SK-N-SH treated with all-trans-retinoic acid at 6 μM for 48 hours (cell line): ENCODE measurements around the gene SMAP2.

Source experiments
- ATAC-seq: fragments of 200-7000 bp; cut with Tn5 transposase; 3 replicates; pipeline ENCODE4 v1.9.1; 2020; ENCODE audit warnings: mild to moderate bottlenecking, moderate library complexity
- ARNTL ChIP-seq: fragments of 450-650 bp; formaldehyde crosslinking; IDR thresholded peaks from 2 replicates; pipeline ENCODE4 v1.5.0; 2020; ENCODE audit warnings: low read depth, mild to moderate bottlenecking, moderate library complexity, borderline replicate concordance
- BACH2 ChIP-seq: fragments of 250-450 bp; sonication (Bioruptor Pico); IDR thresholded peaks from 2 replicates; pipeline ENCODE4 v1.9.0; 2021; ENCODE audit warnings: mild to moderate bottlenecking, borderline replicate concordance
- CREB5 ChIP-seq: fragments of 250-450 bp; sonication (Bioruptor Pico); IDR thresholded peaks from 2 replicates; pipeline ENCODE4 v1.5.1; 2020; ENCODE audit warnings: low read depth, mild to moderate bottlenecking, moderate library complexity
- CSDC2 ChIP-seq: fragments of 250-450 bp; sonication (Bioruptor Pico); IDR thresholded peaks from 2 replicates; pipeline ENCODE4 v1.5.0; 2020; ENCODE audit warnings: mild to moderate bottlenecking, moderate library complexity
- CSRNP3 ChIP-seq: fragments of 250-450 bp; sonication (Bioruptor Pico); IDR thresholded peaks from 2 replicates; pipeline ENCODE4 v1.5.1; 2021; ENCODE audit warnings: mild to moderate bottlenecking, moderate library complexity
- GLIS3 ChIP-seq: fragments of 250-450 bp; sonication (Bioruptor Pico); IDR thresholded peaks from 2 replicates; pipeline ENCODE4 v1.5.0; 2020; ENCODE audit warnings: mild to moderate bottlenecking, moderate library complexity
- ISL1 ChIP-seq: fragments of 250-450 bp; sonication (Bioruptor Pico); IDR thresholded peaks from 2 replicates; pipeline ENCODE4 v2.1.2; 2022; ENCODE audit warnings: mild to moderate bottlenecking, moderate library complexity
- PPARA ChIP-seq: fragments of 250-450 bp; sonication (Bioruptor Pico); IDR thresholded peaks from 2 replicates; pipeline ENCODE4 v1.5.0; 2020; ENCODE audit warnings: mild to moderate bottlenecking, borderline replicate concordance
- RARB ChIP-seq: fragments of 250-450 bp; sonication (Bioruptor Pico); IDR thresholded peaks from 2 replicates; pipeline ENCODE4 v1.8.0; 2021; ENCODE audit warnings: mild to moderate bottlenecking, moderate library complexity
- SNAI2 ChIP-seq: fragments of 250-450 bp; sonication (Bioruptor Pico); IDR thresholded peaks from 2 replicates; pipeline ENCODE4 v1.5.0; 2020; ENCODE audit warnings: mild to moderate bottlenecking, moderate library complexity
- TCF4 ChIP-seq: fragments of 250-450 bp; sonication (Bioruptor Pico); IDR thresholded peaks from 2 replicates; pipeline ENCODE4 v1.8.0; 2021; ENCODE audit warnings: mild to moderate bottlenecking, moderate library complexity, borderline replicate concordance
- TOX ChIP-seq: fragments of 250-450 bp; sonication (Bioruptor Pico); IDR thresholded peaks from 2 replicates; pipeline ENCODE4 v1.8.0; 2021; ENCODE audit warnings: mild to moderate bottlenecking, moderate library complexity, borderline replicate concordance
- ZC3H10 ChIP-seq: fragments of 250-450 bp; sonication (Bioruptor Pico); IDR thresholded peaks from 2 replicates; pipeline ENCODE4 v1.5.1; 2021; ENCODE audit warnings: mild to moderate bottlenecking, moderate library complexity
- ZFP3 ChIP-seq: fragments of 250-450 bp; sonication (Bioruptor Pico); IDR thresholded peaks from 2 replicates; pipeline ENCODE4 v1.5.0; 2020; ENCODE audit warnings: mild to moderate bottlenecking, moderate library complexity
- ZFP30 ChIP-seq: fragments of 450-650 bp; formaldehyde crosslinking; IDR thresholded peaks from 2 replicates; pipeline ENCODE4 v1.5.0; 2022; ENCODE audit warnings: mild to moderate bottlenecking, moderate library complexity
- ZNF565 ChIP-seq: fragments of 450-650 bp; formaldehyde crosslinking; conservative IDR thresholded peaks from 2 replicates; pipeline ENCODE4 v1.5.0; 2020; ENCODE audit warnings: low read depth, mild to moderate bottlenecking, moderate library complexity
- ZNF8 ChIP-seq: fragments of 450-650 bp; formaldehyde crosslinking; IDR thresholded peaks from 2 replicates; pipeline ENCODE4 v1.5.0; 2020; ENCODE audit warnings: mild to moderate bottlenecking, moderate library complexity
- TF ChIP-seq, protein P1 (sequence below): fragments of 250-450 bp; sonication (Bioruptor Pico); IDR thresholded peaks from 2 replicates; pipeline ENCODE4 v1.5.0; 2020; ENCODE audit warnings: mild to moderate bottlenecking, moderate library complexity
- TF ChIP-seq, protein P2 (sequence below): fragments of 250-450 bp; sonication (Bioruptor Pico); IDR thresholded peaks from 2 replicates; pipeline ENCODE4 v1.8.0; 2020; ENCODE audit warnings: mild to moderate bottlenecking, moderate library complexity, borderline replicate concordance
- TF ChIP-seq, protein P3 (sequence below): fragments of 250-450 bp; sonication (Bioruptor Pico); IDR thresholded peaks from 2 replicates; pipeline ENCODE4 v1.8.0; 2021; ENCODE audit warnings: low read depth, mild to moderate bottlenecking, moderate library complexity, borderline replicate concordance

SMAP2 gene

GRCh38 chr1:40404670-40405462 lies 31.3 kb downstream of the SMAP2 start:
- TF ChIP-seq ZC3H10 (CRISPR knock-in tag) (no peak), ARNTL (CRISPR knock-in tag) (no peak), CSRNP3 (CRISPR knock-in tag) (no peak), ZNF565 (CRISPR knock-in tag) (no peak), SNAI2 (no peak), TCF4 (CRISPR knock-in tag) (no peak), TOX (CRISPR knock-in tag) (no peak), ISL1 (CRISPR knock-in tag) (no peak), ZFP3 (CRISPR knock-in tag) (no peak), CREB5 (CRISPR knock-in tag) (no peak), RARB (CRISPR knock-in tag) (no peak)
- TF ChIP-seq, protein P1, sequence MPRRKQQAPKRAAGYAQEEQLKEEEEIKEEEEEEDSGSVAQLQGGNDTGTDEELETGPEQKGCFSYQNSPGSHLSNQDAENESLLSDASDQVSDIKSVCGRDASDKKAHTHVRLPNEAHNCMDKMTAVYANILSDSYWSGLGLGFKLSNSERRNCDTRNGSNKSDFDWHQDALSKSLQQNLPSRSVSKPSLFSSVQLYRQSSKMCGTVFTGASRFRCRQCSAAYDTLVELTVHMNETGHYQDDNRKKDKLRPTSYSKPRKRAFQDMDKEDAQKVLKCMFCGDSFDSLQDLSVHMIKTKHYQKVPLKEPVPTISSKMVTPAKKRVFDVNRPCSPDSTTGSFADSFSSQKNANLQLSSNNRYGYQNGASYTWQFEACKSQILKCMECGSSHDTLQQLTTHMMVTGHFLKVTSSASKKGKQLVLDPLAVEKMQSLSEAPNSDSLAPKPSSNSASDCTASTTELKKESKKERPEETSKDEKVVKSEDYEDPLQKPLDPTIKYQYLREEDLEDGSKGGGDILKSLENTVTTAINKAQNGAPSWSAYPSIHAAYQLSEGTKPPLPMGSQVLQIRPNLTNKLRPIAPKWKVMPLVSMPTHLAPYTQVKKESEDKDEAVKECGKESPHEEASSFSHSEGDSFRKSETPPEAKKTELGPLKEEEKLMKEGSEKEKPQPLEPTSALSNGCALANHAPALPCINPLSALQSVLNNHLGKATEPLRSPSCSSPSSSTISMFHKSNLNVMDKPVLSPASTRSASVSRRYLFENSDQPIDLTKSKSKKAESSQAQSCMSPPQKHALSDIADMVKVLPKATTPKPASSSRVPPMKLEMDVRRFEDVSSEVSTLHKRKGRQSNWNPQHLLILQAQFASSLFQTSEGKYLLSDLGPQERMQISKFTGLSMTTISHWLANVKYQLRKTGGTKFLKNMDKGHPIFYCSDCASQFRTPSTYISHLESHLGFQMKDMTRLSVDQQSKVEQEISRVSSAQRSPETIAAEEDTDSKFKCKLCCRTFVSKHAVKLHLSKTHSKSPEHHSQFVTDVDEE (CRISPR knock-in tag) = no peak
- TF ChIP-seq, protein P2, sequence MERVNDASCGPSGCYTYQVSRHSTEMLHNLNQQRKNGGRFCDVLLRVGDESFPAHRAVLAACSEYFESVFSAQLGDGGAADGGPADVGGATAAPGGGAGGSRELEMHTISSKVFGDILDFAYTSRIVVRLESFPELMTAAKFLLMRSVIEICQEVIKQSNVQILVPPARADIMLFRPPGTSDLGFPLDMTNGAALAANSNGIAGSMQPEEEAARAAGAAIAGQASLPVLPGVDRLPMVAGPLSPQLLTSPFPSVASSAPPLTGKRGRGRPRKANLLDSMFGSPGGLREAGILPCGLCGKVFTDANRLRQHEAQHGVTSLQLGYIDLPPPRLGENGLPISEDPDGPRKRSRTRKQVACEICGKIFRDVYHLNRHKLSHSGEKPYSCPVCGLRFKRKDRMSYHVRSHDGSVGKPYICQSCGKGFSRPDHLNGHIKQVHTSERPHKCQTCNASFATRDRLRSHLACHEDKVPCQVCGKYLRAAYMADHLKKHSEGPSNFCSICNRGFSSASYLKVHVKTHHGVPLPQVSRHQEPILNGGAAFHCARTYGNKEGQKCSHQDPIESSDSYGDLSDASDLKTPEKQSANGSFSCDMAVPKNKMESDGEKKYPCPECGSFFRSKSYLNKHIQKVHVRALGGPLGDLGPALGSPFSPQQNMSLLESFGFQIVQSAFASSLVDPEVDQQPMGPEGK (CRISPR knock-in tag) = no peak
- TF ChIP-seq, all 23 proteins: peak for 0
- peak; percentile 83 for ATAC-seq

- TF ChIP-seq RARB (CRISPR knock-in tag) = no peak
- TF ChIP-seq SNAI2 = no peak
- no peak for TF ChIP-seq ZFP30 (CRISPR knock-in tag)
- TF ChIP-seq ZFP3 (CRISPR knock-in tag) = no peak
- no peak for TF ChIP-seq GLIS3 (CRISPR knock-in tag)
- TF ChIP-seq ZNF8 (CRISPR knock-in tag) = no peak
- no peak for TF ChIP-seq CSDC2 (CRISPR knock-in tag)
- TF ChIP-seq ISL1 (CRISPR knock-in tag) = no peak
- TF ChIP-seq ZC3H10 (CRISPR knock-in tag) = no peak
- TF ChIP-seq PPARA (CRISPR knock-in tag) = no peak
- no peak for TF ChIP-seq BACH2 (CRISPR knock-in tag)
- TF ChIP-seq, protein P3, sequence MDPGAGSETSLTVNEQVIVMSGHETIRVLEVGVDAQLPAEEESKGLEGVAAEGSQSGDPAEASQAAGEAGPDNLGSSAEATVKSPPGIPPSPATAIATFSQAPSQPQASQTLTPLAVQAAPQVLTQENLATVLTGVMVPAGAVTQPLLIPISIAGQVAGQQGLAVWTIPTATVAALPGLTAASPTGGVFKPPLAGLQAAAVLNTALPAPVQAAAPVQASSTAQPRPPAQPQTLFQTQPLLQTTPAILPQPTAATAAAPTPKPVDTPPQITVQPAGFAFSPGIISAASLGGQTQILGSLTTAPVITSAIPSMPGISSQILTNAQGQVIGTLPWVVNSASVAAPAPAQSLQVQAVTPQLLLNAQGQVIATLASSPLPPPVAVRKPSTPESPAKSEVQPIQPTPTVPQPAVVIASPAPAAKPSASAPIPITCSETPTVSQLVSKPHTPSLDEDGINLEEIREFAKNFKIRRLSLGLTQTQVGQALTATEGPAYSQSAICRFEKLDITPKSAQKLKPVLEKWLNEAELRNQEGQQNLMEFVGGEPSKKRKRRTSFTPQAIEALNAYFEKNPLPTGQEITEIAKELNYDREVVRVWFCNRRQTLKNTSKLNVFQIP = no peak
- no peak for ATAC-seq
These were observed 32.3 kb downstream of the SMAP2 start for GRCh38 chr1:40405812-40406211.

GRCh38 chr1:40407453-40407852 lies 33.9 kb downstream of the SMAP2 start:
- TF ChIP-seq CSRNP3 (CRISPR knock-in tag) = no peak
- TF ChIP-seq ZNF8 (CRISPR knock-in tag) = no peak
- TF ChIP-seq, protein P3 = no peak
- TF ChIP-seq, protein P1 (CRISPR knock-in tag) = no peak
- no peak for ATAC-seq
